GM23248 (cell line): ENCODE results near the gene LEAP2. TPM values are rescaled to one million over a fixed set of nuclear protein-coding genes. Genes with fewer than 3 reads are reported as not detected.
A peak's percentile ranks its signal among the peaks of the same experiment; 100 is the strongest.

Source experiments
- DNase-seq: peaks from one replicate; pipeline ENCODE4 v3.0.0-alpha.2; 2015
- H2AFZ ChIP-seq: fragments of 200-600 bp; sonication (generic); 2 replicates; pipeline ENCODE4 v1.6.1; 2016; ENCODE audit warnings: antibody characterized with exemption
- H3F3A ChIP-seq: fragments of 200-600 bp; sonication (generic); 2 replicates; pipeline ENCODE4 v1.6.1; 2016; ENCODE audit warnings: mild to moderate bottlenecking, antibody characterized with exemption, mixed run types; ENCODE audit not compliant: insufficient read depth
- H3K27ac ChIP-seq: fragments of 200-600 bp; sonication (generic); 2 replicates; pipeline ENCODE4 v1.5.1; 2016; ENCODE audit warnings: mild to moderate bottlenecking
- H3K27me3 ChIP-seq: fragments of 200-600 bp; sonication (generic); replicated peaks from 2 replicates; pipeline ENCODE4 v1.6.1; 2016; ENCODE audit warnings: mild to moderate bottlenecking; ENCODE audit not compliant: insufficient read depth
- H3K36me3 ChIP-seq: fragments of 200-600 bp; sonication (generic); 2 replicates; pipeline ENCODE4 v1.6.1; 2016; ENCODE audit warnings: low read depth, mild to moderate bottlenecking
- H3K4me1 ChIP-seq: fragments of 200-600 bp; sonication (generic); 2 replicates; pipeline ENCODE4 v1.6.1; 2016; ENCODE audit warnings: mild to moderate bottlenecking; ENCODE audit not compliant: insufficient read depth
- H3K4me2 ChIP-seq: fragments of 200-600 bp; sonication (generic); one replicate; pipeline ENCODE4 v1.6.1; 2016; ENCODE audit warnings: mild to moderate bottlenecking; ENCODE audit not compliant: unreplicated experiment
- H3K4me3 ChIP-seq: fragments of 200-600 bp; sonication (generic); 2 replicates; pipeline ENCODE4 v1.5.1; 2016; ENCODE audit warnings: mild to moderate bottlenecking
- H3K79me2 ChIP-seq: fragments of 200-600 bp; sonication (generic); 2 replicates; pipeline ENCODE4 v1.6.1; 2016; ENCODE audit warnings: mild to moderate bottlenecking; ENCODE audit not compliant: insufficient read depth
- H3K9ac ChIP-seq: fragments of 200-600 bp; sonication (generic); 2 replicates; pipeline ENCODE4 v1.6.1; 2016; ENCODE audit warnings: mild to moderate bottlenecking
- H3K9me2 ChIP-seq: fragments of 200-600 bp; sonication (generic); 2 replicates; pipeline ENCODE4 v1.6.1; 2016; ENCODE audit warnings: mixed run types, mild to moderate bottlenecking, moderate library complexity; ENCODE audit not compliant: insufficient read depth
- H3K9me3 ChIP-seq: fragments of 200-600 bp; sonication (generic); one replicate; pipeline ENCODE4 v1.6.1; 2017; ENCODE audit warnings: low read depth
- H4K20me1 ChIP-seq: fragments of 200-600 bp; sonication (generic); 2 replicates; pipeline ENCODE4 v1.6.0; 2016; ENCODE audit not compliant: insufficient read depth
- EZH2 ChIP-seq: fragments of 200-600 bp; sonication (generic); IDR thresholded peaks from 2 replicates; pipeline ENCODE4 v1.6.1; 2018; ENCODE audit warnings: antibody characterized with exemption, mild to moderate bottlenecking; ENCODE audit not compliant: insufficient read depth, poor library complexity, severe bottlenecking
- EZH2phosphoT487 ChIP-seq: fragments of 200-600 bp; sonication (generic); IDR thresholded peaks from 2 replicates; pipeline ENCODE4 v1.6.1; 2018; ENCODE audit warnings: antibody characterized with exemption, moderate library complexity, mild to moderate bottlenecking, low read depth; ENCODE audit not compliant: insufficient read depth
- WGBS, 2 experiments: methylation state at CpG; one replicate each; pipeline ENCODE4 v1.1.6; 2015 to 2017; ENCODE audit warnings: low lambda C conversion rate in 2 of 2, low coverage in 1 of 2; ENCODE audit errors: missing lambda C conversion rate in 2 of 2; 5-methylcytosine and 5-hydroxymethylcytosine counted together
- in situ Hi-C: fragments of 300-500 bp; cut with MboI; formaldehyde crosslinking; loops from 2 replicates; pipeline ENCODE4 v1.15.0; 2020
- polyA plus RNA-seq: library from polyadenylated mRNA; unstranded; fragments of >200 nt; fragmentation: Nextera tagmentation; extraction: Ambion mirVana; gene quantifications from 2 replicates; pipeline ENCODE4 v1.2.1, GENCODE V29; 2016
- total RNA-seq: library from RNA; depleted of rRNA; stranded (reverse); fragments of >200 nt; shearing (Covaris generic); gene quantifications from 2 replicates; pipeline ENCODE4 v1.2.3, GENCODE V29; 2014

The LEAP2 gene
- total and polyA plus RNA-seq, 2 experiments from 2014 or later, result 0.33 TPM; not detected in 1

GRCh38 chr5:132877466-132877865, 4.0 kb downstream of the LEAP2 start:
- no peak overlapping the region for H3K27ac ChIP-seq
- peaks cover 59% of the 10 kb centered on the region for H3F3A ChIP-seq
- in situ Hi-C loops, result no loop called here
- no peaks in the 10 kb centered on the region for H3K9me3 ChIP-seq
- no peaks in the 10 kb centered on the region for H4K20me1 ChIP-seq
- H3K9me2 ChIP-seq, result no peaks in the 10 kb centered on the region
- H2AFZ ChIP-seq, result no peak overlapping the region
- H3K27me3 ChIP-seq, result no peaks in the 10 kb centered on the region
- peaks cover 18% of the 10 kb centered on the region for H3K4me1 ChIP-seq
- H3K79me2 ChIP-seq, result peaks cover 64% of the 10 kb centered on the region
- H3K4me3 ChIP-seq, result no peak overlapping the region
- no peak overlapping the region for H3K9ac ChIP-seq
- TF ChIP-seq EZH2phosphoT487 (no peak), EZH2 (no peak)
- no peak overlapping the region for H3K4me2 ChIP-seq
- peaks cover 61% of the 10 kb centered on the region for H3K36me3 ChIP-seq
- 70 to 76% methylated on average over 2 of the region's 2 CpGs for WGBS, 2 experiments
- no peak for DNase-seq

DNA sequence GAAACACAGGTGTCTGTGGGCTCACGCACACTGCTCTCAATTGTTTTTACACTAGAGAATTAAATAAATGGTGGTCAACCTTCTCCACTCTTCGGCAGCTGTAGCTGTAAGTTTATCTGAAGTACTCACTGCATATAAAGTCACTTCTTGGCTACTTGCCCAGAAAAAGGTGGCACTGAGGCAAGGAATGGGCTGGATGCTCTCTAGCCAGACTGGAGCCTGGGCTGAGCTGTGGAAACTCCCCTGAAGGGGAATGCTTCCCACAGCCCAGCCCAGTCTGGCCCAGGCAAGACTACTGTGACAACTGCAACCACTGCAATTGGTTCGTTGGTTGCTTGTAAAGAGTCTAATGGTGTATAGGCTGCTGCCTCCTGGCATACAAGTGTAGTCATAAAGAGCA, 4.5 kb downstream of the LEAP2 start:
- Histone ChIP-seq H3K27ac (peak overlapping the region; percentile 23; the same call in 1 of the 2 replicates), H3K36me3 (peaks cover 59% of the 10 kb centered on the region), H2AFZ (no peak overlapping the region), H3K9ac (no peak overlapping the region), H3K4me1 (peaks cover 18% of the 10 kb centered on the region), H3K9me3 (no peaks in the 10 kb centered on the region), H3K4me3 (no peak overlapping the region), H4K20me1 (no peaks in the 10 kb centered on the region), H3K79me2 (peaks cover 65% of the 10 kb centered on the region), H3K9me2 (no peaks in the 10 kb centered on the region), H3K4me2 (no peak overlapping the region), H3F3A (peaks cover 56% of the 10 kb centered on the region), H3K27me3 (no peaks in the 10 kb centered on the region)
- in situ Hi-C loops, result no loop called here
- DNase-seq, result peak; percentile 45
- no peak for TF ChIP-seq EZH2phosphoT487
- TF ChIP-seq EZH2, result no peak
- 86 to 91% methylated on average over 3 of the region's 3 CpGs for WGBS, 2 experiments

GRCh38 chr5:132883261-132883834, 9.9 kb downstream of the LEAP2 start:
- in situ Hi-C loops, result no loop called here

DNA sequence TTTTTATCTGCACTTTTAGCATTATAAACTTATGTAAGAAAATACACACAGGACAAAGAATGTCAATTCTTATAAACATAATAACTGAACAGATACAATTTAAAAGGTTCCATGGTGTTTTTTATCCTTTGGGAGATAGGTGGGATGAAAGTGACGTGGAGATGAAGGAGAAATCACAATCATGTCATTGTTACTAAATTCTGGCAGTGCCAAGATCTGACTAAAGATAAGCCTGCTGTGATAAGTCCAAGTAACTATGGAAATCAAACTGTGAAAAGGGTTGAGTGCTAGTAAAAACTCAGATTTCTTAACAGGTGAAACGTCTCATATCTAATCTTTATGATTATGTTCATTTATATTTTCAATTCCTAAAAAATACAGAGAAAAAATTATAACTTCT, 11.1 kb downstream of the LEAP2 start:
- Histone ChIP-seq H3K79me2 (peaks cover 49% of the 10 kb centered on the region), H3K36me3 (peaks cover 83% of the 10 kb centered on the region), H3K4me1 (no peaks in the 10 kb centered on the region), H3K9me3 (no peaks in the 10 kb centered on the region), H3K4me2 (no peak overlapping the region), H3K9me2 (no peaks in the 10 kb centered on the region), H2AFZ (no peak overlapping the region), H3K9ac (no peak overlapping the region), H3F3A (peaks cover 62% of the 10 kb centered on the region), H3K4me3 (no peak overlapping the region), H3K27ac (0 out of 2 replicates have a peak overlapping the region, but pooled peaks have one; percentile 13), H4K20me1 (no peaks in the 10 kb centered on the region), H3K27me3 (no peaks in the 10 kb centered on the region)
- no peak for DNase-seq
- WGBS, 2 experiments, result 64 to 68% methylated on average over 2 of the region's 2 CpGs
- TF ChIP-seq EZH2phosphoT487 (no peak), EZH2 (no peak)
- in situ Hi-C loops, result no loop called here

More at GRCh38 chr5:132883261-132883834, 9.9 kb downstream of the LEAP2 start:
- no peaks in the 10 kb centered on the region for H3K4me1 ChIP-seq
- no peak overlapping the region for H3K4me2 ChIP-seq
- H3K4me3 ChIP-seq, result no peak overlapping the region
- peaks cover 83% of the 10 kb centered on the region for H3K36me3 ChIP-seq
- no peaks in the 10 kb centered on the region for H3K9me2 ChIP-seq
- no peaks in the 10 kb centered on the region for H4K20me1 ChIP-seq
- peak; percentile 89 for DNase-seq
- no peaks in the 10 kb centered on the region for H3K9me3 ChIP-seq
- 30 to 34% methylated on average over 2 of the region's 2 CpGs for WGBS, 2 experiments
- no peak overlapping the region for H2AFZ ChIP-seq
- H3K9ac ChIP-seq, result no peak overlapping the region
- H3K79me2 ChIP-seq, result peaks cover 49% of the 10 kb centered on the region
- no peaks in the 10 kb centered on the region for H3K27me3 ChIP-seq
- H3K27ac ChIP-seq, result 0 out of 2 replicates have a peak overlapping the region, but pooled peaks have one; percentile 13
- TF ChIP-seq EZH2phosphoT487 (no peak), EZH2 (no peak)
- peaks cover 67% of the 10 kb centered on the region for H3F3A ChIP-seq
